Measurements from ENCODE around the gene NOL4L. TPM values are rescaled to one million over a fixed set of nuclear protein-coding genes. Genes with fewer than 3 reads are reported as not detected.

The NOL4L gene
- total RNA-seq, 1 donor from 2014 or later, result 11.9 TPM

DNA sequence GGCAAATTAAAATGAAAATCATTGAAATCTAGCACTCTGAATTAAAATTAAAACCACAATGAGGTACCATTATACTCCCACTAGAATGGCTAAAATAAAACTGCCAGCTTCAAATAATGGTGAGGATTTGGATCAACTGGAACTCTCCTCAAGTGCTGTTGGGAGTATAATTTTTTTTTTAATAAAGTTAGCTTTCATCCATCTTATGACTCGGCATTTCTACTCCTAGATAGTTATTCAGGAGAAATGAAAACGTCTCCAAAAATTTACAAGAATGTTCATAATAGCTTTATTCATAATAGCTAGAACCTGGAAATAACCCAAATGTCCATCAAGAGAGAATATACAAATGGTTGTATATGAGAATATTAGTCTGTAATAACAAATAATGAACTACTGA lies 163.8 kb downstream of the NOL4L start:
- H3K27me3 Mint-ChIP-seq (ENCODE audit: insufficient read depth, low read depth), result no peaks in the 10 kb centered on the region
- no peaks in the 10 kb centered on the region for H3K9me3 Mint-ChIP-seq
- no peak overlapping the region for H3K27ac Mint-ChIP-seq
- no peak overlapping the region for H3K27ac ChIP-seq
- no peaks in the 10 kb centered on the region for H3K4me1 ChIP-seq
- no peak overlapping the region for H3K9ac ChIP-seq
- no peaks in the 10 kb centered on the region for H3K36me3 ChIP-seq
- H3K4me3 ChIP-seq, result no peak overlapping the region
- peaks cover 4% of the 10 kb centered on the region for H4K20me1 ChIP-seq (ENCODE audit: low read depth)
- H3K4me2 ChIP-seq, result no peak overlapping the region
- peaks cover 47% of the 10 kb centered on the region for H3K79me2 ChIP-seq (ENCODE audit: low read depth)
- H3F3A ChIP-seq (ENCODE audit: low read depth), result no peaks in the 10 kb centered on the region
- peaks cover 23% of the 10 kb centered on the region for H3K36me3 Mint-ChIP-seq
- H3K9me3 ChIP-seq (ENCODE audit: low read depth), result no peaks in the 10 kb centered on the region
- TF ChIP-seq EZH2phosphoT487 (IDR thresholded peaks at IDR 0.05), result no peak
- no peak for TF ChIP-seq EZH2 (IDR thresholded peaks at IDR 0.05)
- TF ChIP-seq, protein P1, sequence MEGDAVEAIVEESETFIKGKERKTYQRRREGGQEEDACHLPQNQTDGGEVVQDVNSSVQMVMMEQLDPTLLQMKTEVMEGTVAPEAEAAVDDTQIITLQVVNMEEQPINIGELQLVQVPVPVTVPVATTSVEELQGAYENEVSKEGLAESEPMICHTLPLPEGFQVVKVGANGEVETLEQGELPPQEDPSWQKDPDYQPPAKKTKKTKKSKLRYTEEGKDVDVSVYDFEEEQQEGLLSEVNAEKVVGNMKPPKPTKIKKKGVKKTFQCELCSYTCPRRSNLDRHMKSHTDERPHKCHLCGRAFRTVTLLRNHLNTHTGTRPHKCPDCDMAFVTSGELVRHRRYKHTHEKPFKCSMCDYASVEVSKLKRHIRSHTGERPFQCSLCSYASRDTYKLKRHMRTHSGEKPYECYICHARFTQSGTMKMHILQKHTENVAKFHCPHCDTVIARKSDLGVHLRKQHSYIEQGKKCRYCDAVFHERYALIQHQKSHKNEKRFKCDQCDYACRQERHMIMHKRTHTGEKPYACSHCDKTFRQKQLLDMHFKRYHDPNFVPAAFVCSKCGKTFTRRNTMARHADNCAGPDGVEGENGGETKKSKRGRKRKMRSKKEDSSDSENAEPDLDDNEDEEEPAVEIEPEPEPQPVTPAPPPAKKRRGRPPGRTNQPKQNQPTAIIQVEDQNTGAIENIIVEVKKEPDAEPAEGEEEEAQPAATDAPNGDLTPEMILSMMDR (IDR thresholded peaks at IDR 0.05), result no peak
- H3K4me3 Mint-ChIP-seq, result no peak overlapping the region
- H2AFZ ChIP-seq (replicated peaks), result no peak overlapping the region
- no peaks in the 10 kb centered on the region for H3K27me3 ChIP-seq
- H3K4me1 Mint-ChIP-seq, result peaks cover 3% of the 10 kb centered on the region
- DNase-seq (ENCODE audit: low spot score), result no peak

DNA sequence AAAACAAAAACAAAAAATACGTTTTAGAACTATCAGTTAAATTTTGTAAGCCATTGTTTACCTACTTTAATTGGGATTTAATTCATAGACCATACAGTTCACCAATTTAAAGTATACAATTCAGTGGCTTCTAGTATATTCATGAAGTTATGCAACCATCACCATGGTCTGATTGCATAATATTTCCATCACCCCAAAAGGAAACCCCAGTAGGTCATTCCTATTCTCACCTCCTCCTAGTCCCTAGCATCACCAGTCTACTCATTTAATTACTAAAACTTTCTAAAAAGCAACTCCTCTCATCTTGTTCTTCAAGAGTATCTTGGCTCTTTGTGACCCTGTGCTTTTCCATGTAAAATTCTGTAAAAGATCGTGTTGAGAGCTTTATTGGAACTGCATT lies 166.8 kb downstream of the NOL4L start:
- peaks cover 47% of the 10 kb centered on the region for H3K79me2 ChIP-seq (ENCODE audit: low read depth)
- no peak for TF ChIP-seq EZH2phosphoT487 (IDR thresholded peaks at IDR 0.05)
- TF ChIP-seq, protein P1 (IDR thresholded peaks at IDR 0.05), result no peak
- TF ChIP-seq EZH2 (IDR thresholded peaks at IDR 0.05), result no peak
- H3K9me3 ChIP-seq (ENCODE audit: low read depth), result no peaks in the 10 kb centered on the region

DNA sequence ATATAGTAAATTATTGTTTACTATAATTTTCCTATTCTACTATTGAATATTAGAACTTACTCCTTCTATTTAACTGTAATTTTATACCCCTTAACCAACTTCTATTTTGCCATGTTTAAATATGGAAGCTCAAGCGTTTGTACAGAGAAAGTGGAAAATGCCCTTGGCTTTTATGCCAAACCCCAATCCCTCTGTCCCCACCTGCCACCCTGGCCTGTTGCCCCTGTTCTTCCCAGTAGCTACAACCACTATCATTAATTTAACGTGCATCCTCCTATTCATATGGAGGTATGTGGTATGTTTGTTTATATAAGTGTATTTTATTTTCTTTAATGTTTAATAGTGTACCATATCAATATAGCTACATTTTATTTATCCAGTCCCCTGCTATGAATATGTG lies 168.9 kb downstream of the NOL4L start:
- Histone ChIP-seq H4K20me1 (ENCODE audit: low read depth) (peaks cover 35% of the 10 kb centered on the region), H3K27ac (no peak overlapping the region), H3K4me3 (no peak overlapping the region), H3K4me2 (no peak overlapping the region), H3K79me2 (ENCODE audit: low read depth) (peaks cover 53% of the 10 kb centered on the region), H3K27me3 (no peaks in the 10 kb centered on the region), H3K4me1 (no peaks in the 10 kb centered on the region), H3K36me3 (no peaks in the 10 kb centered on the region), H3K9ac (no peak overlapping the region), H3F3A (ENCODE audit: low read depth) (peaks cover 7% of the 10 kb centered on the region), H2AFZ (replicated peaks) (no peak overlapping the region), H3K9me3 (ENCODE audit: low read depth) (no peaks in the 10 kb centered on the region)
- no peak for TF ChIP-seq EZH2 (IDR thresholded peaks at IDR 0.05)
- TF ChIP-seq, protein P1 (IDR thresholded peaks at IDR 0.05), result no peak
- TF ChIP-seq EZH2phosphoT487 (IDR thresholded peaks at IDR 0.05), result no peak
- Mint-ChIP-seq H3K4me3 (no peak overlapping the region), H3K27ac (no peak overlapping the region), H3K27me3 (ENCODE audit: insufficient read depth, low read depth) (no peaks in the 10 kb centered on the region), H3K9me3 (no peaks in the 10 kb centered on the region), H3K4me1 (peaks cover 9% of the 10 kb centered on the region), H3K36me3 (peaks cover 7% of the 10 kb centered on the region)
- no peak for DNase-seq (ENCODE audit: low spot score)

More for the DNA sequence above, 166.8 kb downstream of the NOL4L start:
- no peak overlapping the region for H3K9ac ChIP-seq
- H3K4me1 ChIP-seq, result no peaks in the 10 kb centered on the region
- no peaks in the 10 kb centered on the region for H3K9me3 Mint-ChIP-seq
- H4K20me1 ChIP-seq (ENCODE audit: low read depth), result peaks cover 24% of the 10 kb centered on the region
- no peak overlapping the region for H2AFZ ChIP-seq (replicated peaks)
- H3K4me1 Mint-ChIP-seq, result peaks cover 9% of the 10 kb centered on the region
- H3K4me2 ChIP-seq, result no peak overlapping the region
- H3K27ac ChIP-seq, result no peak overlapping the region
- DNase-seq (ENCODE audit: low spot score), result no peak
- H3K4me3 Mint-ChIP-seq, result no peak overlapping the region
- H3K36me3 ChIP-seq, result no peaks in the 10 kb centered on the region
- H3K27me3 ChIP-seq, result no peaks in the 10 kb centered on the region
- peaks cover 7% of the 10 kb centered on the region for H3F3A ChIP-seq (ENCODE audit: low read depth)
- H3K27ac Mint-ChIP-seq, result no peak overlapping the region
- H3K4me3 ChIP-seq, result no peak overlapping the region
- peaks cover 14% of the 10 kb centered on the region for H3K36me3 Mint-ChIP-seq
- H3K27me3 Mint-ChIP-seq (ENCODE audit: insufficient read depth, low read depth), result no peaks in the 10 kb centered on the region

Measured in neural progenitor cell (in vitro differentiated cells).